Activated CD4-positive, alpha-beta T cell treated with anti-CD3 and anti-CD28 coated beads, Interleukin-2, amount 50 U/mL, for 48 hours (primary cell): ENCODE measurements around the gene ULBP2.
"Not testable (repeated sequence)": the region's sequence is repeated elsewhere in the genome, so short reads cannot be mapped to it uniquely, and the experiment has no call there.

Experiments
- DNase-seq, 2 experiments: peaks; one replicate each; pipeline ENCODE4 v3.0.0-alpha.2; 2020

The ULBP2 gene

DNA sequence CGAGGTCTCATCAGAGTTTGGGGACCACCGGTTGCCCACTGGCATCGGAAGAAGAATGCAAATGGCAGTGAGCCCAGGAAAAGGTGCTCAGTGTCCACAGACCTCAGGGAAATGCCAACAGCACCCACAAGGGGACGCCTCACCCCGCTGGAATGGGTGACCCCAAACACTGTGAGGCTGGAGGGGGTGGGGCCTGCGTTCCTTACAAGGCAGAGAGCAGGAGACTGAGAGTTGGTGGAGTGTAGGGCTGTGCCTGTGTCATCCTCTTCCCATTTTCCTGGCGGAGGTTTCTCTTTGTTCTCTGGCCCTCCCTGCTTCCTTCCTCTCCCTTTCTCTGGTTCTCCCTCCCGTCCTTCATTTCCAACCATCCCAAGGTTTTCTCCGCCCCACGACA, 12.1 kb downstream of the ULBP2 start:
- DNase-seq = not testable (repeated sequence)

DNA sequence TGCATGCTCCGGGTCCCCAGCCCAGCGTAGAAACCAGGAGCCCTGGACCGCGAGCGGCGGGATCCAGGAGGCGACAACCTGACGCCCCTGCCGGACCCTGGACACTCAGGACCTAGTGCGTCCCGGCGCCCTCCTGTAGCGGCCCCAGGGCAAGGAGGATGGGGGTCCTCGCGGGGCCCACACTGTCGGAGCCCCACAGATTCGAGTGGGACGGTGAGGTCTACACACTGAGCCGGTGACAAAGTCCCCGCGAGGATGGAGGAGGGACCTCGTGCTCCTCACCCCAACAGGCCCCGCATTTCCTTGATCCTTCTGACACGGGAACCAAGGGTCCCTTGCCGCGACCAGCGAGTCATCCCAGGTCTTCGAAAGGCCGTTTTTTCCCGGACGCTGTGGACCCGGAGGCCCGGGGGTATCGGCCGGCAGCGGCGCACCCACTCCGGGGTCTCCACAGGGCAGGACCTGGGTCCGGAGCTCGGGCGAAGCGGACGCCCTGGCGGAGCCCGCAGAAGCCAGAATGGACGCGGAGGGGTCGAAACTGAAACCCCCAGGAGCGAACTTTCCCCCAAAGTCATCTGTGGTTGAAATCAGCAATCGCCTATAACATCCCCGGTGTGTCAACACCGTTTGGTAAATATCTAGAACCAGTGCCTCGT, 12.6 kb downstream of the ULBP2 start:
- DNase-seq = not testable (repeated sequence)

DNA sequence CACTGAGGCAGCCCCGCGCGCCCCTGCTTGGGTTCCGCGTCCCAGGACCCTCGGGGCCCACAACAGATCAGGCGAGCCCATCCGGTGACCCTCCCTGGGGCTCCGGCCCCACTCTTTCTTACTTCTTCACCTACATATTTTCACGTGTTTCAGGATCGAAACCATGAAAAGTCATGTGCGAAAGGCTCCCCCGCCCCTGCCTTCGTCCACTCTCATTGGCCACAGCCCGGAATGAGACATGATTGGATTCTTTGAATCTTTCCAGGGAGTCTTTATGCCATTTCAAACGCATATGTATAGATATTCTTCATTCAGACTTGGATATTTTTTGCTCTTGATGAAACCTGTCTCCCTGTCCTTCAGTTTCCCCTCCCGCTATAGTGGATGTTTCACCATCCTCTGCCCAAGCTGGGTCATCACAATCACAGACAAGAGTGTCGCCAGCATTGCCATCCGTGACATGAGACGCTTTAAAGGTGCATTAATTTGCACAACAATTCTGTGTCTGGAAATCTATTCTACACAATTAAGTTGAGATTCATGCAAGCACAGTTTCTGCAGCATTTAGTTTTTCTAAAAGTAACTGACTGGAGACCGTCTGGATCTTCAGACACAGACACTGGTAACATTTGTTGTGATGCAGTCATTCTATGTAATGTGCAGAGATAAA, 13.3 kb downstream of the ULBP2 start:
- not testable (repeated sequence) for DNase-seq

DNA sequence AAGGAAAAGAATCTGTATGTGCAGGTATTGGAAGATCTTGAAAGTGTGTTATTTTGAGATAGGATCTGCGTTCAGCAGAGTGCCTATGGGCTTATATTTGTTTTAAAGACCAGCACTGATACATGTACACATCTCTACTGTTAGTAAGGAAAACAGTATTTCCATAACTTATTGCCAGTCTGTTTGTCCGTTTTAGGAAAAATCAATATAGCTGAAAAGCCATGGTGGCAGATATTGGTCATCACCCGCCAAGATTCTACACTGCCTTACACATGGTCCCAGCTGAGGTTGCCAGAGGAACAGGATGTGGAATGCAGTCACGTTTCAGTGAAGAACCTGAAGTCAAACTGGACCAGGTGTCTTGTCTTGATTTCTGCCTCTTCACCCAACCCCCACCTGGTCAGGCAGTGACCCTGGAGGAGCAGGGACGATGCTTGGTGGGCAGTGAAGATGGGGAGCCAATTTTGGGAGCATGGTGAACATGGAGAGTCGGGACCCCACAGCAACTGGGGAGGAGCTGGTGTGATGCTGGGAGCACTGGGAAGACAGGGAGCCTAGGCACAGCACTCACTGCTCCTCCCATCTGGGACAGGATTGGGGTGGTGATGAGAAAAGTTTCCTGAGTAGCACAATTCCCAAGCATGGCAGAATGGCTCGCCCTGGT, 14.0 kb downstream of the ULBP2 start:
- DNase-seq = not testable (repeated sequence)

DNA sequence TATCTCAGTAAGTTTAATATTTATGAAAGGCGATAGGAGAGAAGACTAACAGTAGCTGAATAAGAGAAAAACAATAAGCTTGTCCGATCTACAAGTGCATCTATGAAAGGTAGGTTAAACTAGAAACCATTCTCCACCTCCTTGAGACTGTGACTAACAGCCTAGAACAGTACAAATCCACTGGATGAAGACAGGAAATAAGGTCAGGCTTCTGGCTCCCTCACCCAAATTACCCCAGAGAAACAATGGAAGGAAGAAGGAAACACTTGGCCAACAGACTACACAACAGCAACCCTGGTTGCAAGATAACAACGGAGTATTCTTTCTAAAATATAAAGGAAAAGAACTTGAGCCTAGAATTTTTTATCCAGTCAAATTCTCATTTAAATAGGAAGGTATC, 16.3 kb downstream of the ULBP2 start:
- not testable (repeated sequence) for DNase-seq

DNA sequence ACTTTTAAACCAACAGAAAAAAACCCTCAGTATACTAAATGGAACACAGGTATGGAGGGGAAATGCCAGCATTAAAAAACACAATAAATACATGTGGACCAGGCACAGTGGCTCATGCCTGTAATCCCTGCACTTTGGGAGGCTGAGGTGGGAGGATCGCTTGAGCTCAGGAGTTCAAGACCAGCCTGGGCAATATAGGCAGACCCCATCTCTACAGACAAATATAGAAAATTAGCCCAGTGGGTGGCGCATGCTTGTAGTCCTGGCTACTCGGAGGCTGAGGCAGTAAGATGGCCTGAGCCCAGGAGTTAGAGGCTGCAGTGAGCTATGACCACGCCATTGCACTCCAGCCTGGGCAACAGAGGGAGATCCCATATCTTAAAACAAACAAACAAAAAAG, 18.0 kb downstream of the ULBP2 start:
- DNase-seq = not testable (repeated sequence)

DNA sequence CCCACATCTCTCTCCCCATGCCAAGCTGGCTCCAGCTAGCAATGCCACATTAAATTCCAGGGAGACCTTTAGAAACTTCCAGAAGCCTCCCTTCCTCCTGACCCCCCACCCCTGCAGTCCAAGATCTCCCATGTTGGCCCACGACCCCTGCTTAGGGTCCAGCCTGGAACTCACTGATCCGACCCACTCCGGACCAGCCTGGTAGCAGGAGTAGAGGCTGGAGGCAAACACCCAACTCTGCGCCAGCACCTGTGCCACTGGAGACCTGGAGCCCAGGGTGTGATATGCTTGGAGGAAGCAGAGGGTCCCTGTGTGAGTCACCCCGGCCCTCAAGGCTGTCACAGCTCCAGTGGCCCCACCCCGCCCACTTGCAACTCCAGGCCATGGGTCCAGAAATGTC, 18.7 kb downstream of the ULBP2 start:
- no peak for DNase-seq

DNA sequence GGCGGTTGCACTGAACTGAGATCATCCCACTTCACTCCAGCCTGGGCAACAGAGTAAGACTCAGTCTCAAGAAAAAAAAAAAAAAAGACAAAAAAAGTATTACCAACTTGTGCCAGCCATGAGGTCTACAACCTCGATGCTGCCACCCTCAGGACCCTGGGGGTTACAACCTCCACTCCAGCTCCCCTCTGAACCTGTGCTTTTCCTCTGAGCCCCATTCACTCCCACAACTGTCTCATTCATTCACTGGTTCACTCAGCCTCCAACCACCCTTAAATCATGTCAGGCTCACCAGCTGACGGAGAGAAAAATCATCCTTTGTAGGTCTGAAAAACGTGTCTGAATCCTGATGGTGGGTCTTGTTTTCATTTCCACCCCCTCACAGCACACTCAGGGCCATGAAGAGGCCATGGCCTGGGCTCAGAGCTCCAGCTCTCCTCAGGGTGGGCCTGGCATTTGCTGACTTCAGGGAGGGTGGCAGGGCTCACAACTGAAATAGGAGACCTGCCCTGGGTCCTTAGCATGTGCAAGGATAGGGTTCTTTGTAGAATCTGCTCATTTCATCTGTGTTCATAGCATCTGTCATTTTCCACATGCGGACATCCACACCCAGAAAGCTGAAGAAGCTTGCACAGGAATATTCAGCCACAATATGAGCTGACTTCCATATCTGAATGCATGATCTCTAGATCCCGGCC, 20.1 kb downstream of the ULBP2 start:
- peak; percentile 30 to 53 for DNase-seq

DNA sequence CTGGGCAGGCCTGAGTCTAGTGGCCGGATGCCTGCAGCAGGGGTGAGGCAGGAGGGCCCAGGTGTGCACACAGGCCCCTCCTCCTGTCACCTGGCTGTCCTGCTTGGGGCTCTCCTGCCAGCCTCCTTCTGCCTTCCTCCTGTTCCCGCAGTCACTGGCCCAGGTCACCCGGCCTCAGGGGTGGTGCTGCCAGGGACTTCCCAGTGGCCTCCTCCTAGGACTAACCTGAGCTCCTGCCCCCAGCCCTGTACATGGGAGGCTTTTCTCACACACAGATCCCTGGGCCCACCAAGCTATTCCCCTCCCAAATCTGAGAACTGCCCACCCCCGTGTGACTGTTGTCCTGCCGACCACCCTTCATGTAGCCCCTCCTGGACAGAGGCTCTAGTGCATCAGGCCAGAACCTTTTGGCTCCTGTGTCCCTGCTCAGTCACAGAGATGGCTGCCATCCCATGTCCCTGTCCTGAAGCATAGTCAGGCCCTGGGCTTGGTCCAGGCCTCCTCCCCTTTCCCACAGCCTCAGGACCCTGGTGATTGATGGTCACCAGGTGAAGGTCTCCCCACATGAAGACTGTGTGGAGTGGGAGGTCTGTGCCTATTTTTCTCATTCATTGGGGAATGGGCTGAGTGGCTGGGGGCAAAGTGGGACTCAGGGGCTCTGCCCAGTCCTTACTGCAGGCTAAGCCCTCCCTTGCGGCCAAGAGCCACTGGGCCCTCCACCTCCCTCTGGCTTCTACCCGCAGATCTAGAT, 20.8 kb downstream of the ULBP2 start:
- no peak for DNase-seq

DNA sequence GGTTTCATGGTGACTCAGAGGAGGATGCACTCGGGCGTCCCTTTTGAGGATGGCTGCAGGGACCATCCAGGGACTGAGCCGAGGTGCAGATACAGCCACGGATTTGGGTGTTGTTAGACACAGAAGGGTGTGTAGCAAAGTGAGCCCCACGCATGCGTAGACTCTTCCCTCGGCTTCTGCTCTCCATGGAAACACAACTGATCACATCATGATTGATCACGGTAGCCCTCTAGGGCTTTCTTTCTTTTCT, 21.3 kb downstream of the ULBP2 start:
- peak; percentile 52 to 63 for DNase-seq

DNA sequence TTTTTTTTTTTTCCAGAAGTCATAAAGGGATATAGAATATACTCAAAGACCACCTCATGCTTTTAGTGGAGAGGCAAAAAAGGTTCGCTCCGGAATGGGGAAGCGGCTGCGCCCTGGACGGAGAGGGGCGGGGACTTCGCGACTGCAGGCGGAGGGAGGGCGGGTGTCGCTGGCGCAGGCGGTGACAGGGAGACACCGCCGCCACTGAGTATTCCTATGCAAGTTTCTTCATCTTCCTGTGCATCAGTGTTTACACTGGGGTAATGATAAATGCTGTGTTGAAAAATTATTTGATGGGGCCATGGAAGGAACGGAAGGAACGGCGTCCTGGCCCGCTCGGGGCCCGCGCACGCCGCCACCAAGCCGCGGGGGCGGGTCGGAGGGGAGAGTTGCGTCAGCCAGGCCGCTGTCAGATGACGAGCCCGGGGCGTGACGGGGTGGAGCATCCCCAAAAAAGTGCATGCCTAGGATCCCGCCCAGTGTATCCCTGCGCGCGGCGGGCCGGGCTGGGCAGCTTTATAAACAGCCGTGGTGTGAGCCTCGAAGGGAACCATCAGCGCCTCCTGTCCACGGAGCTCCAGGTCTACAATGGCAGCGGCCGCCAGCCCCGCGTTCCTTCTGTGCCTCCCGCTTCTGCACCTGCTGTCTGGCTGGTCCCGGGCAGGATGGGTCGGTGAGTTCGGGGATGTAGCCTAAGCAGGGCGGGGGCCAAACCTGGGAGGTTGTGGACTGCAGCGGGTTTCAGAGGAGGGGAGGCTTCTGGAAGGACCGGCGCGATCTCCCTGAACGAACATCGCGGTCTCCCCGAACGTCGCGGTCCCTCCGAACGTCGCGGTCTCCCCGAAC, 21.9 kb downstream of the ULBP2 start, which contains the start of gene ULBP1:
Gene ULBP1 (plus strand): TSS at position 482 of the 846 bp plus-strand sequence. CDS start 107 bp downstream, at position 589.
- DNase-seq = peak; percentile 90 to 92

DNA sequence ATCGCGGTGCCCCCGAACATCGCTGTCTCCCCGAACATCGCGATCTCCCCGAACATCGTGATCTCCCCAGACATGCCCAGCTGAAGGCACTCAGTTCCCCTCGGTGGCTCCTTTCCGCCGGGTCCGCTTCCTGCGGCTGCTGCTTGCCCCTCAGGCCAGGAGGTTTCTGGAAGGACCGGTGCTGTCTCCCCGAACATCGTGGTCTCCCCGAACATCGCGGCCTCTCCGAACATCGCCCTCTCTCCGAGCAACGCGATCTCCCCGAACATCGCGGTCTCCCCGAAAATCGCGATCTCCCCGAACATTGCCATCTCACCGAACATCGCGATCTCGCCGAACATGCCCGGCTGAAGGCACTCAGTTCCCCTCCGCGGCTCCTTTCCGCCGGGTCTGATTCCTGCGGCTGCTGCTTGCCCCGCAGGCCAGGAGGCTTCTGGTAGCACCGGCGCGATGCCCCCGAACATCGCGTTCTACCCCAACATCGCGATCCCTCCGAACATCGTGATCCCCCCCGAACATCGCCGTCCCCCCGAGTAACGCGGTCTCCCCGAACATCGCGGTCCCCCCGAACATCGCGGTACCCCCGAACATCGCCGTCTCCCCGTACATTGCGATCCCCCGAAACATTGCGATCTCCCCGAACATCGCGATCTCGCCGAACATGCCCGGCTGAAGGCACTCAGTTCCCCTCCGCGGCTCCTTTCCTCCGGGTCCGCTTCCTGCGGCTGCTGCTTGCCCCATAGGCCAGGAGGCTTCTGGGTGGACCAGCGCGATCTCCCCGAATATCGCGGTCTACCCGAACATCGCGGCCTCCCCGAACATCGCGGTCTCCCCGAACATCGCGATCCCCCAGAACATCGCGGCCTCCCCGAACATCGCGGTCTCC, 22.7 kb downstream of the ULBP2 start:
- DNase-seq = peak; percentile 24 to 44

DNA sequence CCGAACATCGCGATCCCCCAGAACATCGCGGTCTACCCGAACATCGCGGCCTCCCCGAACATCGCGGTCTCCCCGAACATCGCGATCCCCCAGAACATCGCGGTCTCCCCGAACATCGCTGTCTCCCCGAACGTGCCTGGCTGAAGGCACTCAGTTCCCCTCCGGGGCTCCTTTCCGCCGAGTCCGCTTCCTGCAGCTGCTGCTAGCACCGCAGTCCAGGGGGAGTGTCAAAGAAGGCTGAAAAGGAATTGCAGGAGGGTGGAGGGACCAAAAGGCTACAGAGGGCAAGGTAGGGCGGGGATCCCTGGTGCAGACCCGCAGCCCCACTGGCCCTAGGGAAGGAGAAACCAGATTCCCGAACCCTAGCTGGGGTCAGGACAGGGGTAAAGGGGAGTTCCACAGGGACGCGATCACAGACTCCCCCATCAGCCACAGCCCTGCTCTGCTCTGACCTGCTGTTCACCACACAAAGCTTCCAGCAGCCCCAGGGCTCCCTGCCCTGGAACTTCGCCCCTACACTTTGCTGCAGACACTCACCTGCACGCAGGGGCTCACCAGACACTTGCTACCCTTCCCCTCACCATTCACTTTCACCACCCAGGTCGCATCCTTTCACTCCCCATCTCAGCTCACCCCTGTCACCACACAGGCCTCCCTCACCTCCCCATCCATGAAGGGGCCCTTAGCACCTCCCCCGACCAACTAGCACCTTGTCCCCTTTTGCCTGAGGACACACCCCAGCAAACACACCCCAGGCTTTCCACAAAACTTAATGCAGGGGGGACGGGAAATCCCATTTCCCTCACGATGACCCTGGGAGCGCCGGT, 23.6 kb downstream of the ULBP2 start:
- DNase-seq = peak; percentile 28 to 32

DNA sequence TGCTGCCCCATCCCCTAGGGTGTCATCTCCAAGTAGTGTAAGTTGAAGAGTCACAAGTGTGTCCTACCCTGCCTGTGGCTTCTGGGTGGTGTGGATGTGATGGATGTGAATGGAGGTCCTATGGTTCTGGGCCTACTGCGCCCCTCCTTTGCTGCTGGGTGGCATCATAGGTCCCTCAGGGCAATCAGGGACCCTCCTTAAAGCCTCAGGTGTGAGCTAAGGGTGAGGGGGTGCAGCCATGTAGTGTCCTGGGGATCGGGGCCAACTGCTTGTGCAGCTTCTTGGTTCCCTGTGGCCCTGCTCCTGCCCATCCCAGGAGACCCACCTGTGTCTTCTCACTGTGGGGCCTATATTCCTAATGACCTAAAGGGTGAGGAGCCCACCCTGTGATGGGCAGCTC, 24.5 kb downstream of the ULBP2 start:
- DNase-seq = not testable (repeated sequence)

DNA sequence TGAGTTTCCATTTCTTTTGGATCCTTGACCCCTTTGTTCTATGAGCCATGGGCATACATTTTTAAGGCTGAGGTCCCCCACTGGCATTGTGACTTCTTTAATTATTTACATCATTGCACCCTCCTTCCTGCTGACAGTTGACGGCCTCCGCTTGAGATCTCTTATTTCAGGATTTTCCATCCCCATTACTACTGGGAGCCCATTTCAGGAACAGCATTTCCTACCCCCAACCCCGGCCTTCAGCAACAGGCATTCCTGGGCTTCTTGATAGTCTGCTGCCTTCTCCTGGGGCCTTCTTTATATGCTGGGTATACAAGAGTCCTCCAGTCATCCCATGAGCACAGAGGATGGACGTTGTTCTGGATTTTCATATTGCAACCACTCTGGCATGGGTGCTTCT, 25.8 kb downstream of the ULBP2 start:
- no peak for DNase-seq

DNA sequence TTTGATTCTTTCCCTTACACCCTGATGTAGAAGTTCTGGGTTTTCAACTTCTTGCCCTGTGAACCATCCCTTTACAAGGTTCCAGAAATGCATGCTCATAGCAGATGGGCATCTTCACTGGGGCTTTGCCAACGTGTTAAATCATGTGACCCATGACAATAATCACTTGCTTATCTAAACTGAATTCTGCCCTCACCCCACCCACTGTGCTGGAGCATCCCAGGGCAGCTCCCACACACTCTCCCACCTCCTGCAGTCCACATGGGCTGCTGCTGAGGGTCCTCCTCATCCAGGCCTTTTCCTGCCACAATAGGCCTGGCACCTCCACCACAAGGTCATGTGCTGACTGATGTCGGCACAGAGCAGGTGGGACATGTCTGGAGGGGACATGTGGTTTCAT, 26.2 kb downstream of the ULBP2 start:
- DNase-seq = not testable (repeated sequence)

DNA sequence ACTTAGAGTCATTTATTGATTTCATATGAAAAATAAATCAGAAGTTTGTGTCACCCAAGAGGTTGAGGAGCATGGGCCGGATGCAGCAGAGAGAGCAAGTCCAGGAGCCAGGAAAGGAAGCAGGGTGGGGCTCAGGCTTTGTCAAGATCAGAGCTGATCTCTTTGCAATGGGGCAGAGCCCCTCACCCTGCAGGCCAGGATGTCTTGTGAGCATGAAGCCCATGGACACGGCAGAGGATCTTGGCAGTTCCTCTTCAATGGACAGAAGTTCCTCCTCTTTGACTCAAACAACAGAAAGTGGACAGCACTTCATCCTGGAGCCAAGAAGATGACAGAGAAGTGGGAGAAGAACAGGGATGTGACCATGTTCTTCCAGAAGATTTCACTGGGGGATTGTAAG, 27.1 kb downstream of the ULBP2 start:
- DNase-seq = not testable (repeated sequence)

DNA sequence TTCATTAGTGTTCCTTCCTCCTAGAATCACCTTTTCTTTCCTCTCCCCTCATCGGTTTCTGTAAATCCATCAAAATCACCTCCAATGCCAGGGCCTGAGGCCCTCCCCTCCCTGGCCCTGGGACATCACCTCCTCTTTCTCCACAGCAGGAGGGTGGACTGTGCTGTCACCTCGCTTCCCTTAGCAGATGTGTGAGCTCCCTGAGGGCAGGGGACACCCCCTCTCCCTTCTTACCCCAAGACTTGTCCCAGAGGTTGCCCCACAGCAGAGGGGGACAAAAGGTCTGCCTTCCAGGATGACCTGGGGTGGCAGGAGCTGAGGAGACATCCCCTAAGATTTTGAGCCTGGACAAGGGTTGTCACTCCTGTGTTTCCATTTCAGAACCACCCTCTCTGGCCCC, 27.8 kb downstream of the ULBP2 start:
- no peak for DNase-seq

DNA sequence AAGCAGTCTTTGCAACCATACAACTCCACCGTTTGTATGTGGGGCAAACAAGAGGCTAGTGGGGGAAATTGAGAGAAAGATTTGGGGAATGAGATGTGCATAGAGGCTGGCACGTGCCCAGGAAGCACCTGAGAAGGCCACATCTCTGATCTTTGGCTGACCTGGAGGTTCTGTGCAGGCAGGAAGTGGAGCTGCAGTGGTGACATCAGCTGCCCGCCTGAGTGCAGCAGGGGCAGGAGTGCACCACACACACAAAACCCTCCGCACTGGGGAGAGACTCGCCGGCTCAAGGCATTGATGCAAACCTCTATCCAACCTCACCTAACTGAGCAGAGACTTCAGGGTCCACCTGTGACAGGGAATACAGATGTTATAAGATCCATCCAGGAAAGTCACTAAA, 32.6 kb downstream of the ULBP2 start:
- not testable (repeated sequence) for DNase-seq

DNA sequence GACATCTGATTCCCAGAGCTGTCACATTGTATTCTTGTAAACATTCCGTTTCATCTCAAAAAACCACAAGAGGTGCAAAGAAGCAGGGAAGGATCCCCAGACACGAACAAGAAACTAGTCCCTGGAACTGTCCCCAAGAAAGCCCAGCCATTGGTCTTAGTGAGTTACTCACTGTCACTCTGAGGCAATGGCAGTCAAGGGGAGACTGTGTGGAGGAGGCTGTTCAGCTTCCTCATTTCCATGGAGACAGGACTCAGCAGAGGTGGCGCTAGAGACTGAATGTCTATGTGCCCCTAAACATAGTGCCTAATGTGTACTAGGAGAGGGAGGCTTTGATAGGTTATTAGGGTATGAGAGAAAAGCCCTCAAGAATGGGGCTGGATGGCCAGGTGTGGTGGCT, 33.0 kb downstream of the ULBP2 start:
- no peak for DNase-seq
